ENCODE results near the gene GNAI2. TPM values are rescaled to one million over a fixed set of nuclear protein-coding genes. Genes with fewer than 3 reads are reported as not detected.
A peak's percentile ranks its signal among the peaks of the same experiment; 100 is the strongest.

GNAI2 gene
- total RNA-seq, 1 experiment from 2014 or later = 185 TPM

DNA sequence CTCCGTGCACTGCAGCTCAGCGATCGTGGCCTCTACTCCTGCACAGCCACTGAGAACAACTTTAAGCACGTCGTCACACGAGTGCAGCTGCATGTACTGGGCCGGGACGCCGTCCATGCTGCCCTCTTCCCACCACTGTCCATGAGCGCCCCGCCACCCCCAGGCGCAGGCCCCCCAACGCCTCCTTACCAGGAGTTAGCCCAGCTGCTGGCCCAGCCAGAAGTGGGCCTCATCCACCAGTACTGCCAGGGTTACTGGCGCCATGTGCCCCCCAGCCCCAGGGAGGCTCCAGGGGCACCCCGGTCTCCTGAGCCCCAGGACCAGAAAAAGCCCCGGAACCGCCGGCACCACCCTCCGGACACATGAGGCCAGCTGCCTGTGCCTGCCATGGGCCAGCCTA lies 48.3 kb upstream of the GNAI2 start:
- CTCF ChIA-PET = interaction anchor here (1.0 to 3.9 kb wide), 14 partner anchors 9 to 73 kb away, joined by 3 to 57 read pairs (median 5); no protein-coding TSS in a partner anchor
- Mint-ChIP-seq H3K27ac (no peak overlapping the region), H3K4me3 (no peak overlapping the region), H3K4me1 (no peaks in the 10 kb centered on the region), H3K9me3 (no peaks in the 10 kb centered on the region), H3K27me3 (ENCODE audit: low read depth) (peaks cover 1% of the 10 kb centered on the region; the same call in 1 of the 2 replicates), H3K36me3 (peaks cover 15% of the 10 kb centered on the region)
- ATAC-seq (no peak), DNase-seq (ENCODE audit: low spot score) (no peak)
- no peak for TF ChIP-seq GABPB1 (CRISPR knock-in tag; IDR thresholded peaks at IDR 0.05)
- TF ChIP-seq ZNF263 (CRISPR knock-in tag; IDR thresholded peaks at IDR 0.05; ENCODE audit: low read depth) = no peak
- no peak for TF ChIP-seq CTCF (IDR thresholded peaks at IDR 0.05)
- TF ChIP-seq, protein P1, sequence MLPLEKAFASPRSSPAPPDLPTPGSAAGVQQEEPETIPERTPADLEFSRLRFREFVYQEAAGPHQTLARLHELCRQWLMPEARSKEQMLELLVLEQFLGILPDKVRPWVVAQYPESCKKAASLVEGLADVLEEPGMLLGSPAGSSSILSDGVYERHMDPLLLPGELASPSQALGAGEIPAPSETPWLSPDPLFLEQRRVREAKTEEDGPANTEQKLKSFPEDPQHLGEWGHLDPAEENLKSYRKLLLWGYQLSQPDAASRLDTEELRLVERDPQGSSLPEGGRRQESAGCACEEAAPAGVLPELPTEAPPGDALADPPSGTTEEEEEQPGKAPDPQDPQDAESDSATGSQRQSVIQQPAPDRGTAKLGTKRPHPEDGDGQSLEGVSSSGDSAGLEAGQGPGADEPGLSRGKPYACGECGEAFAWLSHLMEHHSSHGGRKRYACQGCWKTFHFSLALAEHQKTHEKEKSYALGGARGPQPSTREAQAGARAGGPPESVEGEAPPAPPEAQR (CRISPR knock-in tag; IDR thresholded peaks at IDR 0.05) = no peak
- POLR2A ChIA-PET = no interaction called here

DNA sequence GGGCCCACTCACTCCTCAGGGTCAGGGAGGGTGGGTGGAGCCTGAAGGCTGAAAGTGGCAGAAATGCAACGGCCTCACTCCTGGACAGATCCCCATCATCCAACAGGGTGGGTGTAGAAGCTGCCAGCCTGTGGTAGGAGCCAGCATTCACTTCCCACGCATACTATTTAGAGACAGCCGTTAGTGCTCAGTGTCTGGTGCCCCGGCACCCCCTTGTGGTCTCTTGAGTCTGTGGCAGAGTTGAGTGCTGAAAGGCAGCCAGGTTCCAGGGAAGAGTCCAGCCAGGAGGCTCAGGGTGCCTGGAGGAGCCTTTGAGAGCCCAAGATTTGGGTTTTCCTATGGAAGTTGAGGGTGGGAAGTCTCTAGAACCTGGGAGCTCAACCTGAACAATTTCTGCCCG lies 46.7 kb upstream of the GNAI2 start:
- CTCF ChIA-PET = interaction anchor here (0.6 to 3.9 kb wide), 23 partner anchors 10 to 143 kb away, joined by 3 to 57 read pairs (median 5); partner anchors contain the start of genes GNAI2 and RBM5
- no peak overlapping the region for H3K4me3 Mint-ChIP-seq
- TF ChIP-seq ZNF219 (CRISPR knock-in tag; IDR thresholded peaks at IDR 0.05; ENCODE audit: borderline replicate concordance) (no peak), CTCF (IDR thresholded peaks at IDR 0.05) (peak; percentile 35; the same call in 1 of the 2 replicates)
- no peaks in the 10 kb centered on the region for H3K4me1 Mint-ChIP-seq
- H3K27me3 Mint-ChIP-seq (ENCODE audit: low read depth) = peaks cover 6% of the 10 kb centered on the region
- POLR2A ChIA-PET = no interaction called here
- H3K36me3 Mint-ChIP-seq = peaks cover 5% of the 10 kb centered on the region
- no peak overlapping the region for H3K27ac Mint-ChIP-seq
- DNase-seq (ENCODE audit: low spot score) (peak; percentile 80), ATAC-seq (peak; percentile 71)
- H3K9me3 Mint-ChIP-seq = no peaks in the 10 kb centered on the region

GRCh38 chr3:50189989-50190388 lies 46.0 kb upstream of the GNAI2 start:
- Mint-ChIP-seq H3K27ac (no peak overlapping the region), H3K4me1 (peaks cover under 1% of the 10 kb centered on the region), H3K9me3 (no peaks in the 10 kb centered on the region), H3K4me3 (no peak overlapping the region), H3K27me3 (ENCODE audit: low read depth) (peaks cover 9% of the 10 kb centered on the region), H3K36me3 (peaks cover 2% of the 10 kb centered on the region; the same call in 1 of the 2 replicates)
- ATAC-seq = no peak
- ChIA-PET CTCF (interaction anchor here (0.6 to 7.2 kb wide), 14 partner anchors 11 to 144 kb away, joined by 3 to 604 read pairs (median 6); partner anchors contain the start of gene GNAI2), POLR2A (no interaction called here)
- DNase-seq (ENCODE audit: low spot score) = no peak
- TF ChIP-seq CREM (CRISPR knock-in tag; IDR thresholded peaks at IDR 0.05) (no peak), JUN (CRISPR knock-in tag; IDR thresholded peaks at IDR 0.05) (no peak), TCF7 (CRISPR knock-in tag; IDR thresholded peaks at IDR 0.05; ENCODE audit: low read depth) (no peak), ATF1 (CRISPR knock-in tag; IDR thresholded peaks at IDR 0.05) (no peak), ZNF121 (CRISPR knock-in tag; IDR thresholded peaks at IDR 0.05) (no peak), USF2 (CRISPR knock-in tag; IDR thresholded peaks at IDR 0.05) (no peak), GTF2I (CRISPR knock-in tag; conservative IDR thresholded peaks at IDR 0.05) (no peak)
- TF ChIP-seq, protein P2, sequence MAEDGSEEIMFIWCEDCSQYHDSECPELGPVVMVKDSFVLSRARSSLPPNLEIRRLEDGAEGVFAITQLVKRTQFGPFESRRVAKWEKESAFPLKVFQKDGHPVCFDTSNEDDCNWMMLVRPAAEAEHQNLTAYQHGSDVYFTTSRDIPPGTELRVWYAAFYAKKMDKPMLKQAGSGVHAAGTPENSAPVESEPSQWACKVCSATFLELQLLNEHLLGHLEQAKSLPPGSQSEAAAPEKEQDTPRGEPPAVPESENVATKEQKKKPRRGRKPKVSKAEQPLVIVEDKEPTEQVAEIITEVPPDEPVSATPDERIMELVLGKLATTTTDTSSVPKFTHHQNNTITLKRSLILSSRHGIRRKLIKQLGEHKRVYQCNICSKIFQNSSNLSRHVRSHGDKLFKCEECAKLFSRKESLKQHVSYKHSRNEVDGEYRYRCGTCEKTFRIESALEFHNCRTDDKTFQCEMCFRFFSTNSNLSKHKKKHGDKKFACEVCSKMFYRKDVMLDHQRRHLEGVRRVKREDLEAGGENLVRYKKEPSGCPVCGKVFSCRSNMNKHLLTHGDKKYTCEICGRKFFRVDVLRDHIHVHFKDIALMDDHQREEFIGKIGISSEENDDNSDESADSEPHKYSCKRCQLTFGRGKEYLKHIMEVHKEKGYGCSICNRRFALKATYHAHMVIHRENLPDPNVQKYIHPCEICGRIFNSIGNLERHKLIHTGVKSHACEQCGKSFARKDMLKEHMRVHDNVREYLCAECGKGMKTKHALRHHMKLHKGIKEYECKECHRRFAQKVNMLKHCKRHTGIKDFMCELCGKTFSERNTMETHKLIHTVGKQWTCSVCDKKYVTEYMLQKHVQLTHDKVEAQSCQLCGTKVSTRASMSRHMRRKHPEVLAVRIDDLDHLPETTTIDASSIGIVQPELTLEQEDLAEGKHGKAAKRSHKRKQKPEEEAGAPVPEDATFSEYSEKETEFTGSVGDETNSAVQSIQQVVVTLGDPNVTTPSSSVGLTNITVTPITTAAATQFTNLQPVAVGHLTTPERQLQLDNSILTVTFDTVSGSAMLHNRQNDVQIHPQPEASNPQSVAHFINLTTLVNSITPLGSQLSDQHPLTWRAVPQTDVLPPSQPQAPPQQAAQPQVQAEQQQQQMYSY (CRISPR knock-in tag; IDR thresholded peaks at IDR 0.05) = no peak

Measured in WTC11 (cell line).